ENCODE measurements around the gene ABHD11.

DNA sequence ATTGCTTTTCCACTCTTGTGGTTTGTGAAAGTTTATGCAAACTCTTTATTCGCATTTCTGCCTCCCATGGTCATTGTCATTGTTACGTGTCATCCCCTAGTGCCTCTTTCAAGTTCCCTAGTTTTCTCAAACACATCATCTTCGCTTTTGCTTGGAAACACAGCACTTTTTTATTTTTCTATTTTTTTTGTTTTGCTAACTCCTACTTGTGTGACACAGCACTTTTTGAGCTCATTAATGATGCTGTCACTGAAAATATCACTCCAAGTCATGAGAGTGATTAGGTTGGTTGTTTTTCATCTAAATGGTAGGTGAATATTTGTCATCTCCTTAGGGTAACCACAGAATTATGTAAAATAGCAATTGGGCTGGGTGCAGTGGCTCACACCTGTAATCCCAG is 10.7 kb downstream of the ABHD11 start:
- TF ChIP-seq, protein P1, sequence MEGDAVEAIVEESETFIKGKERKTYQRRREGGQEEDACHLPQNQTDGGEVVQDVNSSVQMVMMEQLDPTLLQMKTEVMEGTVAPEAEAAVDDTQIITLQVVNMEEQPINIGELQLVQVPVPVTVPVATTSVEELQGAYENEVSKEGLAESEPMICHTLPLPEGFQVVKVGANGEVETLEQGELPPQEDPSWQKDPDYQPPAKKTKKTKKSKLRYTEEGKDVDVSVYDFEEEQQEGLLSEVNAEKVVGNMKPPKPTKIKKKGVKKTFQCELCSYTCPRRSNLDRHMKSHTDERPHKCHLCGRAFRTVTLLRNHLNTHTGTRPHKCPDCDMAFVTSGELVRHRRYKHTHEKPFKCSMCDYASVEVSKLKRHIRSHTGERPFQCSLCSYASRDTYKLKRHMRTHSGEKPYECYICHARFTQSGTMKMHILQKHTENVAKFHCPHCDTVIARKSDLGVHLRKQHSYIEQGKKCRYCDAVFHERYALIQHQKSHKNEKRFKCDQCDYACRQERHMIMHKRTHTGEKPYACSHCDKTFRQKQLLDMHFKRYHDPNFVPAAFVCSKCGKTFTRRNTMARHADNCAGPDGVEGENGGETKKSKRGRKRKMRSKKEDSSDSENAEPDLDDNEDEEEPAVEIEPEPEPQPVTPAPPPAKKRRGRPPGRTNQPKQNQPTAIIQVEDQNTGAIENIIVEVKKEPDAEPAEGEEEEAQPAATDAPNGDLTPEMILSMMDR (IDR thresholded peaks at IDR 0.05; ENCODE audit: borderline replicate concordance, extremely low read depth, low read length, poor library complexity, severe bottlenecking) = no peak
- no peak for TF ChIP-seq EZH2 (IDR thresholded peaks at IDR 0.05; ENCODE audit: borderline replicate concordance, low read depth, low read length, severe bottlenecking)

All from DND-41 (cell line).